K562 (cell line): ENCODE results near the gene EIF5A2. TPM values are rescaled to one million over a fixed set of nuclear protein-coding genes. Genes with fewer than 3 reads are reported as not detected.
A peak's percentile ranks its signal among the peaks of the same experiment; 100 is the strongest.

Experiments used
- CHD4 ChIP-seq: fragments of 200-600 bp; sonication (generic); IDR thresholded peaks from 3 replicates; pipeline ENCODE4 v1.6.1; 2012; ENCODE audit warnings: low read depth, mild to moderate bottlenecking, mixed read lengths, low read length, inconsistent platforms; ENCODE audit not compliant: insufficient read depth, insufficient replicate concordance, poor library complexity, severe bottlenecking
- MGA ChIP-seq: fragments of 450-650 bp; IDR thresholded peaks from 2 replicates; pipeline ENCODE4 v1.6.1; 2016; ENCODE audit warnings: mild to moderate bottlenecking, moderate library complexity
- MTA3 ChIP-seq: fragments of 450-650 bp; formaldehyde crosslinking; IDR thresholded peaks from 2 replicates; pipeline ENCODE4 v1.6.1; 2017; ENCODE audit warnings: mild to moderate bottlenecking, borderline replicate concordance
- PREB ChIP-seq: sonication (generic); formaldehyde crosslinking; IDR thresholded peaks from 2 replicates; pipeline ENCODE4 v1.8.1; 2023; ENCODE audit warnings: mild to moderate bottlenecking, missing genetic modification reagents
- TARDBP ChIP-seq: fragments of 450-650 bp; IDR thresholded peaks from 2 replicates; pipeline ENCODE4 v1.6.1; 2016
- UBTF ChIP-seq, 2 experiments: IDR thresholded peaks; 2 replicates each; pipeline ENCODE4 v1.6.1; 2012; ENCODE audit warnings: improper control_type of control experiment in 2 of 2, low read depth in 2 of 2, low read length in 2 of 2, borderline replicate concordance in 1 of 2
- ZBTB12 ChIP-seq: fragments of 250-450 bp; sonication (Bioruptor Pico); IDR thresholded peaks from 2 replicates; pipeline ENCODE4 v1.4.0; 2020
- ZNF830 ChIP-seq: fragments of 250-450 bp; sonication (Bioruptor Pico); IDR thresholded peaks from 2 replicates; pipeline ENCODE4 v1.5.0; 2021; ENCODE audit warnings: mild to moderate bottlenecking
- polyA plus RNA-seq, 8 experiments: library from polyadenylated mRNA; depleted of rRNA in 4 of 8; stranded (reverse) in 5 of 8; unstranded in 3 of 8; fragments of >200 nt; fragmentation: Nextera tagmentation in 2 of 8; fragmentation: Illumina TruSeq in 1 of 8; extraction: Ambion mirVana in 2 of 8; extraction: Trizol in 1 of 8; gene quantifications; 2 replicates each; pipeline versions ENCODE4 v1.2.1 to v1.2.3, GENCODE V29; 2011 to 2014; ENCODE audit warnings: inconsistent platforms in 1 of 8, missing spikeins in 1 of 8
- total RNA-seq, 7 experiments: library from RNA; depleted of rRNA in 6 of 7; stranded (reverse); fragments of >200 nt in 6 of 7; fragmentation: Illumina TruSeq in 2 of 7; extraction: Trizol in 2 of 7; gene quantifications; 2 replicates each; pipeline versions ENCODE4 v1.2.1 to v1.2.3, GENCODE V29; 2011 to 2021; ENCODE audit warnings: low replicate concordance in 1 of 7

The EIF5A2 gene
- total and polyA plus RNA-seq, 9 of the 15 experiments (the other 6 are each of a cell fraction or from before 2014, with no cell fraction given) = 3.9 to 18.3 (median 15.9) TPM

- TF ChIP-seq MGA = 0 out of 2 replicates have a peak, but pooled peaks have one; percentile 15
- TF ChIP-seq TARDBP = no peak
- 0 out of 2 replicates have a peak, but pooled peaks have one; percentile 47 for TF ChIP-seq PREB (CRISPR knock-in tag)
- 0 out of 2 replicates have a peak, but pooled peaks have one; percentile 34 for TF ChIP-seq ZNF830 (CRISPR knock-in tag)
- no peak for TF ChIP-seq ZBTB12 (CRISPR knock-in tag)
- TF ChIP-seq MTA3 = 0 out of 2 replicates have a peak, but pooled peaks have one; percentile 31
- TF ChIP-seq CHD4 = no peak
- TF ChIP-seq UBTF (IDR thresholded peaks at IDR 0.05; ENCODE audit: borderline replicate concordance in 1 of 2, low read depth in 2 of 2, low read length in 2 of 2) = 0 out of 4 replicates have a peak, but pooled peaks of 1 of the 2 experiments have one; percentile 1
Observed at GRCh38 chr3:170907637-170908234, 701 bp downstream of the EIF5A2 start (continued).
